Upper lobe of left lung (tissue), 4 donors: ENCODE measurements around the gene ZFAND5.

Experiments used
- POLR2A ChIP-seq, 4 donors: fragments of 450-650 bp; IDR thresholded peaks; one replicate each; pipeline ENCODE4 v1.5.1; 2016 to 2017; ENCODE audit warnings: antibody characterized with exemption in 4 of 4, mild to moderate bottlenecking in 2 of 4
- POLR2AphosphoS5 ChIP-seq, 2 donors: sonication (generic); formaldehyde crosslinking; IDR thresholded peaks; one replicate each; pipeline ENCODE4 v1.5.1; 2017; ENCODE audit warnings: antibody characterized with exemption in 2 of 2
- TF ChIP-seq, protein P1 (sequence below), 6 experiments: fragments of 450-650 bp in 4 of 6; fragments of 200-600 bp in 2 of 6; sonication (generic) in 2 of 6; IDR thresholded peaks; one replicate each; pipeline ENCODE4 v1.5.1; 2016 to 2019; ENCODE audit warnings: antibody characterized with exemption in 6 of 6

DNA sequence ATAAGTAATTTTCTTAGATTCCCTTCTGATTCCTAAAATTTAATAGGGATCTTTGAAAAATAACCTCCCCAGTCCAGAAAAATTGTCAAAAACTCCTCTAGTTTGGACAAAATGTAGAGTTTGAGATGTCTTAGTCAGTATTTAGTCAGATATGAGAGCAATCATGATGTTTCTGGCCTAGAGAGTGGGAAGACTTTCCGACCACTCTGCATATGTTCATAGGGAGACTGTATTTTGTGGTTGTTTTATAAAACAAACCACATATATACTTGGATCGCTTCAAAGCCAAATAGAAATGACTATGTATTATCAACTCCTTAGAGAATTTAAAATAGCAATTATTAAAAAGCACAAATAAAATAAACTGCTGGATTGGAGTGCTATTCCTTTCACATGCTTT lies 15.8 kb downstream of the ZFAND5 start:
- no peak for TF ChIP-seq POLR2AphosphoS5 (IDR thresholded peaks at IDR 0.05)
- TF ChIP-seq, protein P1, sequence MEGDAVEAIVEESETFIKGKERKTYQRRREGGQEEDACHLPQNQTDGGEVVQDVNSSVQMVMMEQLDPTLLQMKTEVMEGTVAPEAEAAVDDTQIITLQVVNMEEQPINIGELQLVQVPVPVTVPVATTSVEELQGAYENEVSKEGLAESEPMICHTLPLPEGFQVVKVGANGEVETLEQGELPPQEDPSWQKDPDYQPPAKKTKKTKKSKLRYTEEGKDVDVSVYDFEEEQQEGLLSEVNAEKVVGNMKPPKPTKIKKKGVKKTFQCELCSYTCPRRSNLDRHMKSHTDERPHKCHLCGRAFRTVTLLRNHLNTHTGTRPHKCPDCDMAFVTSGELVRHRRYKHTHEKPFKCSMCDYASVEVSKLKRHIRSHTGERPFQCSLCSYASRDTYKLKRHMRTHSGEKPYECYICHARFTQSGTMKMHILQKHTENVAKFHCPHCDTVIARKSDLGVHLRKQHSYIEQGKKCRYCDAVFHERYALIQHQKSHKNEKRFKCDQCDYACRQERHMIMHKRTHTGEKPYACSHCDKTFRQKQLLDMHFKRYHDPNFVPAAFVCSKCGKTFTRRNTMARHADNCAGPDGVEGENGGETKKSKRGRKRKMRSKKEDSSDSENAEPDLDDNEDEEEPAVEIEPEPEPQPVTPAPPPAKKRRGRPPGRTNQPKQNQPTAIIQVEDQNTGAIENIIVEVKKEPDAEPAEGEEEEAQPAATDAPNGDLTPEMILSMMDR (IDR thresholded peaks at IDR 0.05), result no peak
- no peak for TF ChIP-seq POLR2A (IDR thresholded peaks at IDR 0.05)
